Activated CD4-positive, alpha-beta memory T cell treated with anti-CD3 and anti-CD28 coated beads, Interleukin-2, amount 10 ng/mL, durations not matched to agents 7 days and 5 days (primary cell): Measurements from ENCODE around the gene PSD. TPM values are rescaled to one million over a fixed set of nuclear protein-coding genes. Genes with fewer than 3 reads are reported as not detected.
A peak's percentile ranks its signal among the peaks of the same experiment; 100 is the strongest.

Experiments
- CTCF ChIA-PET: fragments of 350-600 bp; sonication (Branson Sonifier 250); formaldehyde crosslinking; loops from one replicate; lab custom pipeline; 2021; ENCODE audit warnings: antibody characterized with exemption, inconsistent platforms; lab: Charles Lee
- POLR2A ChIA-PET: fragments of 350-600 bp; sonication (Branson Sonifier 250); formaldehyde crosslinking; loops from one replicate; lab custom pipeline; 2021; ENCODE audit warnings: antibody characterized with exemption; lab: Charles Lee
- DNase-seq: peaks from one replicate; pipeline ENCODE4 v3.0.0-alpha.2; 2020
- H3K27ac Mint-ChIP-seq: one replicate; pipeline ENCODE4 v1.8.0; 2021; ENCODE audit warnings: mild to moderate bottlenecking, mixed read lengths
- H3K27me3 Mint-ChIP-seq: one replicate; pipeline ENCODE4 v1.8.0; 2021; ENCODE audit warnings: mixed read lengths
- H3K36me3 Mint-ChIP-seq: one replicate; pipeline ENCODE4 v1.8.0; 2021; ENCODE audit warnings: low read depth, mixed read lengths
- H3K4me1 Mint-ChIP-seq: one replicate; pipeline ENCODE4 v1.8.0; 2021; ENCODE audit warnings: mixed read lengths
- H3K4me3 Mint-ChIP-seq: one replicate; pipeline ENCODE4 v1.8.0; 2021; ENCODE audit warnings: mild to moderate bottlenecking, mixed read lengths
- H3K9me3 Mint-ChIP-seq: one replicate; pipeline ENCODE4 v1.8.0; 2021; ENCODE audit warnings: mixed read lengths
- total RNA-seq, 2 experiments: library from RNA; stranded (reverse); gene quantifications; one replicate each; pipeline ENCODE4 v1.2.3, GENCODE V29; 2021

PSD gene
- total RNA-seq, 2 experiments from 2014 or later, result 1.4 TPM

GRCh38 chr10:102394079-102394800 is 24.3 kb downstream of the PSD start:
- POLR2A ChIA-PET, result interaction anchor here (0.9 to 4.3 kb wide), 35 partner anchors 8 to 823 kb away, joined by 3 to 38 read pairs (median 5); partner anchors contain the start of genes ACTR1A, C10orf95, CUEDC2 and ELOVL3
- peaks cover 41% of the 10 kb centered on the region for H3K4me1 Mint-ChIP-seq
- CTCF ChIA-PET, result interaction anchor here (0.5 to 10.7 kb wide), 25 partner anchors 9 to 259 kb away, joined by 3 to 199 read pairs (median 5); partner anchors contain the start of genes ACTR1A, C10orf95, CUEDC2 and ELOVL3
- H3K27me3 Mint-ChIP-seq, result no peaks in the 10 kb centered on the region
- DNase-seq, result peak; percentile 98
- H3K27ac Mint-ChIP-seq, result peak overlapping the region; percentile 93
- peaks cover 30% of the 10 kb centered on the region for H3K36me3 Mint-ChIP-seq
- no peaks in the 10 kb centered on the region for H3K9me3 Mint-ChIP-seq
- peak overlapping the region; percentile 84 for H3K4me3 Mint-ChIP-seq

GRCh38 chr10:102393411-102394078 is 25.0 kb downstream of the PSD start:
- H3K27me3 Mint-ChIP-seq, result no peaks in the 10 kb centered on the region
- H3K4me3 Mint-ChIP-seq, result peak overlapping the region; percentile 84
- H3K27ac Mint-ChIP-seq, result peak overlapping the region; percentile 93
- peaks cover 37% of the 10 kb centered on the region for H3K4me1 Mint-ChIP-seq
- H3K36me3 Mint-ChIP-seq, result peaks cover 27% of the 10 kb centered on the region
- POLR2A ChIA-PET, result interaction anchor here (0.6 to 4.3 kb wide), 32 partner anchors 7 to 224 kb away, joined by 3 to 38 read pairs (median 6); partner anchors contain the start of genes ACTR1A, C10orf95, CUEDC2 and ELOVL3
- CTCF ChIA-PET, result interaction anchor here (0.6 to 10.7 kb wide), 25 partner anchors 9 to 224 kb away, joined by 3 to 199 read pairs (median 5); partner anchors contain the start of genes ACTR1A, C10orf95, CUEDC2 and ELOVL3
- no peaks in the 10 kb centered on the region for H3K9me3 Mint-ChIP-seq
- DNase-seq, result no peak

DNA sequence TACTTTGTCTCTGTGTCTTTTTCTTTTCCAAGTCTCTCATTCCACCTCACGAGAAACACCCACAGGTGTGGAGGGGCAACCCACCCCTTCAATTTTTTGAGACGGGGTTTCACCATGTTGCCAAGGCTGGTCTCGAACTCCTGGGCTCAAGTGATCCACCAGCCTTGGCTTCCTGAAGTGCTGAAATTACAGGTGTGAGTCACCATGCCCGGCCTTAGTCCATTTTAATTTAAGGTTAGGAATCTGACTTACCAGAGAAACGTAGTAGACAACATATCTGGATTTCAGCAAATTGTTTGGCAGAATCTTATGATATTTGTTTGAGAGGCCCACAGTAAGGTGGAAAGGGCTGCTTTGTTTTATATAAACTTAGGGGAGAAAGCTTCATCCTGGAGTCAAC is 26.3 kb downstream of the PSD start:
- Mint-ChIP-seq H3K4me3 (no peak overlapping the region), H3K27ac (no peak overlapping the region)
- CTCF ChIA-PET, result interaction anchor here (1.7 to 10.7 kb wide), 5 partner anchors 8 to 191 kb away, joined by 6 to 199 read pairs (median 14); partner anchors contain the start of genes ELOVL3 and FBXL15

GRCh38 chr10:102389894-102390293 is 28.7 kb downstream of the PSD start:
- DNase-seq, result no peak
- CTCF ChIA-PET, result interaction anchor here (0.6 to 1.3 kb wide), 4 partner anchors 10 to 246 kb away, joined by 3 to 5 read pairs (median 4); no protein-coding TSS in a partner anchor
- Mint-ChIP-seq H3K9me3 (no peaks in the 10 kb centered on the region), H3K4me1 (peaks cover 9% of the 10 kb centered on the region), H3K27ac (no peak overlapping the region), H3K36me3 (no peaks in the 10 kb centered on the region), H3K27me3 (no peaks in the 10 kb centered on the region), H3K4me3 (no peak overlapping the region)
- POLR2A ChIA-PET, result interaction anchor here (1.0 kb wide), 1 partner anchor 160 kb away, joined by 3 read pairs; no protein-coding TSS in a partner anchor

More for the DNA sequence above, 26.3 kb downstream of the PSD start:
- H3K9me3 Mint-ChIP-seq, result no peaks in the 10 kb centered on the region
- peaks cover 25% of the 10 kb centered on the region for H3K4me1 Mint-ChIP-seq
- H3K36me3 Mint-ChIP-seq, result peaks cover 15% of the 10 kb centered on the region
- DNase-seq, result no peak
- no peaks in the 10 kb centered on the region for H3K27me3 Mint-ChIP-seq
- POLR2A ChIA-PET, result interaction anchor here (1.0 to 1.7 kb wide), 2 partner anchors 13 to 44 kb away, joined by 3 to 5 read pairs; no protein-coding TSS in a partner anchor

- Mint-ChIP-seq H3K4me1 (no peaks in the 10 kb centered on the region), H3K9me3 (no peaks in the 10 kb centered on the region), H3K4me3 (no peak overlapping the region), H3K27ac (no peak overlapping the region), H3K27me3 (no peaks in the 10 kb centered on the region), H3K36me3 (peaks cover 28% of the 10 kb centered on the region)
- ChIA-PET CTCF (interaction anchor here (1.1 to 3.4 kb wide), 10 partner anchors 8 to 199 kb away, joined by 3 to 22 read pairs (median 4); no protein-coding TSS in a partner anchor), POLR2A (interaction anchor here (1.0 kb wide), 1 partner anchor 9 kb away, joined by 8 read pairs; no protein-coding TSS in a partner anchor)
- no peak for DNase-seq
These were observed 33.8 kb downstream of the PSD start for GRCh38 chr10:102384606-102385429.

- H3K27ac Mint-ChIP-seq, result no peak overlapping the region
- H3K27me3 Mint-ChIP-seq, result no peaks in the 10 kb centered on the region
- POLR2A ChIA-PET, result no interaction called here
- no peak overlapping the region for H3K4me3 Mint-ChIP-seq
- no peaks in the 10 kb centered on the region for H3K9me3 Mint-ChIP-seq
- DNase-seq, result no peak
- CTCF ChIA-PET, result interaction anchor here (1.1 to 3.4 kb wide), 10 partner anchors 9 to 200 kb away, joined by 3 to 22 read pairs (median 4); no protein-coding TSS in a partner anchor
- peaks cover 34% of the 10 kb centered on the region for H3K36me3 Mint-ChIP-seq
- no peaks in the 10 kb centered on the region for H3K4me1 Mint-ChIP-seq
These were observed 34.5 kb downstream of the PSD start for GRCh38 chr10:102384053-102384452.

DNA sequence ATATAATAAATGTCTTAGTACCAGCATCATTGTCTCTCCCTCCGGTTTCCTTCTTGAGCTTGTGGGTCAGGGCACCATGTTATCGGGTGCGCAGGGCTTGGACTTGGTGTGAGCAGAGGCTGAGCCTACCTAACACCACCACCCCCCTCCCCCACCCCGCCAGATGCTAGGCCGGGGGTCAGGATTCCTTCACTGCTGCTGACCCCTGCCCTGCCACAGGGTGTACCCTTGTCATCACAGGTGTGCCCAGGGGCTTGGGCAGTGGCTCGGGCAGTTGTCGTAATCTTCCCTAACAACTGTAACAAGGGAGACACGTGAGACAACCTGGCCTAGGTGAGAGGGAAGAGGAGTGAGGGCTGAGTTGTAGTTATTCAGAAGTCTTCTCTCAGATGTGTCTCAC is 35.7 kb downstream of the PSD start:
- Mint-ChIP-seq H3K4me3 (no peak overlapping the region), H3K27ac (no peak overlapping the region), H3K4me1 (no peaks in the 10 kb centered on the region), H3K27me3 (no peaks in the 10 kb centered on the region), H3K9me3 (no peaks in the 10 kb centered on the region), H3K36me3 (peaks cover 37% of the 10 kb centered on the region)
- ChIA-PET POLR2A (interaction anchor here (0.6 kb wide), 1 partner anchor 12 kb away, joined by 3 read pairs; no protein-coding TSS in a partner anchor), CTCF (interaction anchor here (1.6 to 3.1 kb wide), 3 partner anchors 10 to 21 kb away, joined by 3 to 17 read pairs (median 10); no protein-coding TSS in a partner anchor)
- DNase-seq, result no peak

GRCh38 chr10:102381983-102382382 is 36.6 kb downstream of the PSD start:
- Mint-ChIP-seq H3K4me3 (no peak overlapping the region), H3K9me3 (no peaks in the 10 kb centered on the region), H3K27me3 (no peaks in the 10 kb centered on the region), H3K27ac (no peak overlapping the region), H3K36me3 (peaks cover 39% of the 10 kb centered on the region), H3K4me1 (no peaks in the 10 kb centered on the region)
- ChIA-PET CTCF (interaction anchor here (1.0 to 1.2 kb wide), 2 partner anchors 11 to 151 kb away, joined by 4 to 6 read pairs; no protein-coding TSS in a partner anchor), POLR2A (interaction anchor here (0.6 kb wide), 1 partner anchor 12 kb away, joined by 3 read pairs; no protein-coding TSS in a partner anchor)
- DNase-seq, result no peak

GRCh38 chr10:102379383-102379782 is 39.2 kb downstream of the PSD start:
- Mint-ChIP-seq H3K27ac (no peak overlapping the region), H3K4me3 (no peak overlapping the region), H3K27me3 (no peaks in the 10 kb centered on the region), H3K36me3 (peaks cover 50% of the 10 kb centered on the region), H3K9me3 (no peaks in the 10 kb centered on the region), H3K4me1 (no peaks in the 10 kb centered on the region)
- CTCF ChIA-PET, result interaction anchor here (1.1 to 2.5 kb wide), 2 partner anchors 20 to 27 kb away, joined by 5 to 10 read pairs; no protein-coding TSS in a partner anchor
- POLR2A ChIA-PET, result interaction anchor here (2.7 kb wide), 1 partner anchor 15 kb away, joined by 10 read pairs; no protein-coding TSS in a partner anchor
- DNase-seq, result no peak

- no peaks in the 10 kb centered on the region for H3K4me1 Mint-ChIP-seq
- ChIA-PET POLR2A (interaction anchor here (1.5 kb wide), 1 partner anchor 17 kb away, joined by 5 read pairs; no protein-coding TSS in a partner anchor), CTCF (interaction anchor here (1.6 kb wide), 1 partner anchor 25 kb away, joined by 5 read pairs; no protein-coding TSS in a partner anchor)
These were observed 41.7 kb downstream of the PSD start for GRCh38 chr10:102376901-102377300.

GRCh38 chr10:102375867-102376266 is 42.7 kb downstream of the PSD start:
- POLR2A ChIA-PET, result interaction anchor here (1.5 kb wide), 1 partner anchor 18 kb away, joined by 5 read pairs; no protein-coding TSS in a partner anchor
- no peaks in the 10 kb centered on the region for H3K9me3 Mint-ChIP-seq
- H3K27me3 Mint-ChIP-seq, result no peaks in the 10 kb centered on the region
- H3K4me1 Mint-ChIP-seq, result no peaks in the 10 kb centered on the region
- H3K36me3 Mint-ChIP-seq, result peaks cover 51% of the 10 kb centered on the region
- H3K4me3 Mint-ChIP-seq, result no peak overlapping the region
- no peak for DNase-seq
- CTCF ChIA-PET, result interaction anchor here (1.0 to 2.7 kb wide), 3 partner anchors 24 to 146 kb away, joined by 3 to 13 read pairs (median 5); no protein-coding TSS in a partner anchor
- H3K27ac Mint-ChIP-seq, result no peak overlapping the region

More at GRCh38 chr10:102376901-102377300, 41.7 kb downstream of the PSD start:
- H3K27ac Mint-ChIP-seq, result no peak overlapping the region
- no peak overlapping the region for H3K4me3 Mint-ChIP-seq
- peaks cover 50% of the 10 kb centered on the region for H3K36me3 Mint-ChIP-seq
- H3K9me3 Mint-ChIP-seq, result no peaks in the 10 kb centered on the region
- H3K27me3 Mint-ChIP-seq, result no peaks in the 10 kb centered on the region
- DNase-seq, result no peak
